HL-60 (cell line): ENCODE data around the gene CHL1.

Experiments used
- CTCF ChIP-seq: IDR thresholded peaks from one replicate; pipeline ENCODE4 v1.5.1; 2011; ENCODE audit warnings: low read length, control low read depth, inconsistent platforms; ENCODE audit not compliant: insufficient read depth
- GABPA ChIP-seq: IDR thresholded peaks from 2 replicates; pipeline ENCODE4 v1.6.1; 2012; ENCODE audit warnings: low read depth
- POLR2AphosphoS5 ChIP-seq: IDR thresholded peaks from 2 replicates; pipeline ENCODE4 v1.6.1; 2012; ENCODE audit warnings: low read depth
- REST ChIP-seq: IDR thresholded peaks from 2 replicates; pipeline ENCODE4 v1.6.1; 2012; ENCODE audit warnings: low read depth; ENCODE audit not compliant: insufficient replicate concordance

- TF ChIP-seq GABPA = no peak
- TF ChIP-seq CTCF = no peak
- no peak for TF ChIP-seq POLR2AphosphoS5
- no peak for TF ChIP-seq REST
These were observed 3.3 kb downstream of the CHL1 start for GRCh38 chr3:199835-200234.
